ENCODE data around the gene VASP. TPM values are rescaled to one million over a fixed set of nuclear protein-coding genes. Genes with fewer than 3 reads are reported as not detected.
A peak's percentile ranks its signal among the peaks of the same experiment; 100 is the strongest.

VASP gene
- total and polyA plus RNA-seq, 8 donors = 12.5 to 49.3 (median 29.3) TPM

- no peak for ATAC-seq
- intact Hi-C loops (cut with DNase I) = loop anchor here in 1 of 3 donors (5.0 kb wide), 1 partner anchor 33 kb away; no protein-coding TSS in a partner anchor
- no peak overlapping the region for H3K27ac ChIP-seq
- peak in 1 of 6 donors; percentile 78 for DNase-seq
- no peak overlapping the region for H3K4me3 ChIP-seq
- no peaks in the 10 kb centered on the region for H3K9me3 ChIP-seq
- no peak for FAIRE-seq
- H3K4me1 ChIP-seq = peaks cover 0 to 13% (median 9%) of the 10 kb centered on the region in 3 donors
- no peaks in the 10 kb centered on the region for H3K27me3 ChIP-seq
- no peak for TF ChIP-seq CTCF (IDR thresholded peaks at IDR 0.05)
- H3K36me3 ChIP-seq = no peaks in the 10 kb centered on the region
- WGBS, 2 donors = 85 to 92% methylated on average over 15 of the region's 15 CpGs
Observed at GRCh38 chr19:45470762-45471081, 36.6 kb upstream of the VASP start.

GRCh38 chr19:45471111-45471930 lies 36.0 kb upstream of the VASP start:
- 73 to 82% methylated on average over 16 of the region's 16 CpGs for WGBS, 2 donors
- H3K27me3 ChIP-seq = no peaks in the 10 kb centered on the region
- DNase-seq (no peak), ATAC-seq (no peak), FAIRE-seq (no peak)
- H3K36me3 ChIP-seq = no peaks in the 10 kb centered on the region
- TF ChIP-seq CTCF (IDR thresholded peaks at IDR 0.05) = no peak
- no peak overlapping the region for H3K27ac ChIP-seq
- H3K4me3 ChIP-seq = no peak overlapping the region
- peaks cover 0 to 13% (median 9%) of the 10 kb centered on the region in 3 donors for H3K4me1 ChIP-seq
- intact Hi-C loops (cut with DNase I) = loop anchor here in 1 of 3 donors (5.0 kb wide), 1 partner anchor 34 kb away; no protein-coding TSS in a partner anchor
- no peaks in the 10 kb centered on the region for H3K9me3 ChIP-seq

- H3K36me3 ChIP-seq = no peaks in the 10 kb centered on the region
- intact Hi-C loops (cut with DNase I) = loop anchor here in 1 of 3 donors (5.0 kb wide), 1 partner anchor 35 kb away; no protein-coding TSS in a partner anchor
- H3K27me3 ChIP-seq = no peaks in the 10 kb centered on the region
- no peak overlapping the region for H3K27ac ChIP-seq
- FAIRE-seq = no peak
- WGBS, 2 donors = 50 to 55% methylated on average over 7 of the region's 7 CpGs
- no peak overlapping the region for H3K4me3 ChIP-seq
- H3K9me3 ChIP-seq = no peaks in the 10 kb centered on the region
- no peak for DNase-seq
- no peak for TF ChIP-seq CTCF (IDR thresholded peaks at IDR 0.05)
- peaks cover 0 to 13% (median 9%) of the 10 kb centered on the region in 3 donors for H3K4me1 ChIP-seq
- ATAC-seq = no peak
Observed at GRCh38 chr19:45471931-45472562, 35.2 kb upstream of the VASP start.

GRCh38 chr19:45472563-45473366 lies 34.5 kb upstream of the VASP start:
- Histone ChIP-seq H3K36me3 (no peaks in the 10 kb centered on the region), H3K27ac (no peak overlapping the region), H3K9me3 (no peaks in the 10 kb centered on the region), H3K27me3 (no peaks in the 10 kb centered on the region), H3K4me1 (peaks cover 0 to 13% (median 9%) of the 10 kb centered on the region in 3 donors), H3K4me3 (no peak overlapping the region)
- WGBS, 2 donors = 21 to 23% methylated on average over 40 to 44 of the region's 44 CpGs
- no peak for FAIRE-seq
- ATAC-seq = no peak
- intact Hi-C loops (cut with DNase I) = loop anchor here in 1 of 3 donors (5.0 kb wide), 1 partner anchor 35 kb away; no protein-coding TSS in a partner anchor
- DNase-seq = no peak
- TF ChIP-seq CTCF (IDR thresholded peaks at IDR 0.05) = no peak

Measured in pancreas (tissue), 10 donors.